ENCODE measurements around the gene ELN. TPM values are rescaled to one million over a fixed set of nuclear protein-coding genes. Genes with fewer than 3 reads are reported as not detected.

ELN gene
- total and polyA plus RNA-seq, 11 donors = 17.4 to 81.1 (median 42.8) TPM

DNA sequence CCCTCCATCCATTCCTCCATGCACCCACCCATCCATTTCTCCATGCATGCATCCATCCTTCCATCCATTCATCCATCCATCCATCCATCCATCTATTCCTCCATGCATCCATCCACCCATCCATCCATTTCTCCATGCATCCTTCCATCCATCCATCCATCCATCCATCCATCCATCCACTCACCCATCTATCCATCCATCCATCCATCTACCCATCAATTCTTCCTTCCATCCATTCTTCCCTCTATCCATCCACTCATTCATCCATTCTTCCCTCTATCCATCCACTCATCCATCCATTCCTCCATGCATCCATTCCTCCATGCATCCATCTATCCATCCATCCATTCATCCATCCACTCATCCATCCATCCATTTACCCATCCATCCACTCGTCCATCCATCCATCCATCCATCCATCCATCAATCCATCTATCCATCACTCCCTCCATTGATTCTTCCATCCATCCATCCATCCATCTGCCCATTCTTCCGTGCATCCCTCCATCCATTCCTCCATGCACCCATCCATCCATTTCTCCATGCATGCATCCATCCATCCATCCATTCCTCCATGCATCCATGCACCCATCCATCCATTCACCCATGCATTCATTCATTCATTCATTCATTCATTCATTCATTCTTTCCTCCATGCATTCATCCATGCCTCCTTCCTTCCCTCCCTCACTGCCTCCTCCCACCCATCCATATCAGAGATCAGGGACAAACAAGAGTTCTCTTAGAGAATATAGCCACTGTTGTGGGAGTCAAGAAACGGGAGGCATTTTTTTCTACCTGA is 22.2 kb downstream of the ELN start:
- 86 to 95% (median 89%) methylated on average over 3 of the region's 3 CpGs for WGBS, 4 donors
- no peak for DNase-seq
- H3K9me3 ChIP-seq = no peaks in the 10 kb centered on the region
- no peak overlapping the region for H3K27ac ChIP-seq
- H3K36me3 ChIP-seq = peaks cover 0 to 92% (median 55%) of the 10 kb centered on the region in 9 donors
- TF ChIP-seq CTCF (IDR thresholded peaks at IDR 0.05) = no peak
- no peak for TF ChIP-seq POLR2A (IDR thresholded peaks at IDR 0.05)
- H3K4me3 ChIP-seq = no peak overlapping the region
- no peaks in the 10 kb centered on the region for H3K4me1 ChIP-seq
- no peaks in the 10 kb centered on the region for H3K27me3 ChIP-seq
- no peak for ATAC-seq
- intact Hi-C loops (cut with DNase I) = no loop called here

DNA sequence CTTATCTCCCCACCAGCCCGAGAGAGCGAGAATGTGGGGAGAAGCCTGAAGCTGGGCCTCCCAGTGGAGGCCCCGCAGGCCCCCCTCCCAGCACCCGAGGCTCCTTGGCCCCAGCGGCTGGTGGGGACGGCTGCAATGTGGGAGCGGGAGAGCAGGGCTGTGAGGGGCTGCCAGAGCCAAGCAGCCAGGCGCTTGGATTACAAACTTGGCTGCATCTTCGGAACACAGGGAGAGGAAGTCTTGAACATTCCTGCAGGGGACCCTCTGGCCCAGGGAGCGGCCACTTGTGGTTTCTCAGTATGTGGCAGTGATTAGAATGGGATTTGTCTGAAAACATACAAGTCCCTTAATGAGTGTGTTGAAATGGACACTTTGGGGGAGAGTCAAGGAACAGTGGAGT is 23.2 kb downstream of the ELN start:
- Histone ChIP-seq H3K27me3 (no peaks in the 10 kb centered on the region), H3K9me3 (no peaks in the 10 kb centered on the region), H3K27ac (no peak overlapping the region), H3K36me3 (peaks cover 0 to 92% (median 47%) of the 10 kb centered on the region in 9 donors), H3K4me3 (no peak overlapping the region), H3K4me1 (no peaks in the 10 kb centered on the region)
- intact Hi-C loops (cut with DNase I) = no loop called here
- TF ChIP-seq POLR2A (IDR thresholded peaks at IDR 0.05) (no peak), CTCF (IDR thresholded peaks at IDR 0.05) (no peak)
- DNase-seq (peak in 1 of 5 donors; percentile 52), ATAC-seq (peak in 2 of 4 donors; percentile 16 to 40)
- WGBS, 4 donors = 63 to 81% (median 73%) methylated on average over 9 to 10 of the region's 10 CpGs

- ATAC-seq (no peak), DNase-seq (peak in 1 of 5 donors; percentile 57)
- Histone ChIP-seq H3K27ac (peak overlapping the region in 1 of 12 donors; percentile 33), H3K27me3 (no peaks in the 10 kb centered on the region), H3K4me1 (no peaks in the 10 kb centered on the region), H3K9me3 (no peaks in the 10 kb centered on the region), H3K4me3 (no peak overlapping the region), H3K36me3 (peaks cover 0 to 92% (median 40%) of the 10 kb centered on the region in 9 donors)
- 66 to 77% (median 71%) methylated on average over 7 to 16 of the region's 16 CpGs for WGBS, 4 donors
- TF ChIP-seq CTCF (IDR thresholded peaks at IDR 0.05) (peak in 1 of 12 donors; percentile 7), POLR2A (IDR thresholded peaks at IDR 0.05) (no peak)
- intact Hi-C loops (cut with DNase I) = no loop called here
Observed at GRCh38 chr7:74051629-74052410, 23.8 kb downstream of the ELN start.

GRCh38 chr7:74052628-74053027 is 24.7 kb downstream of the ELN start:
- WGBS, 4 donors = 64 to 77% (median 75%) methylated on average over 1 of the region's 1 CpG
- H3K9me3 ChIP-seq = no peaks in the 10 kb centered on the region
- intact Hi-C loops (cut with DNase I) = no loop called here
- no peaks in the 10 kb centered on the region for H3K27me3 ChIP-seq
- DNase-seq (no peak), ATAC-seq (no peak)
- TF ChIP-seq CTCF (IDR thresholded peaks at IDR 0.05) (no peak), POLR2A (IDR thresholded peaks at IDR 0.05) (no peak)
- no peak overlapping the region for H3K27ac ChIP-seq
- H3K4me1 ChIP-seq = no peaks in the 10 kb centered on the region
- peaks cover 0 to 92% (median 38%) of the 10 kb centered on the region in 9 donors for H3K36me3 ChIP-seq
- no peak overlapping the region for H3K4me3 ChIP-seq
